Sigmoid colon (tissue), 4 donors: ENCODE data around the gene MTURN.

Experiments used
- CTCF ChIP-seq, 4 experiments: fragments of 450-650 bp in 3 of 4; fragments of 200-600 bp in 1 of 4; IDR thresholded peaks; one replicate each; pipeline ENCODE4 v1.5.1; 2016 to 2019; ENCODE audit warnings: antibody characterized with exemption in 4 of 4, mild to moderate bottlenecking in 3 of 4, moderate library complexity in 2 of 4
- POLR2A ChIP-seq, 2 donors: fragments of 450-650 bp; IDR thresholded peaks; one replicate each; pipeline ENCODE4 v1.6.1; 2016; ENCODE audit warnings: antibody characterized with exemption in 2 of 2, mild to moderate bottlenecking in 2 of 2, moderate library complexity in 2 of 2
- POLR2AphosphoS5 ChIP-seq, 4 donors: sonication (generic); formaldehyde crosslinking; IDR thresholded peaks; one replicate each; pipeline ENCODE4 v1.6.1; 2017; ENCODE audit warnings: antibody characterized with exemption in 4 of 4

- TF ChIP-seq POLR2AphosphoS5 (IDR thresholded peaks at IDR 0.05) = no peak
- TF ChIP-seq CTCF (IDR thresholded peaks at IDR 0.05) = no peak
- TF ChIP-seq POLR2A (IDR thresholded peaks at IDR 0.05) = no peak
Measured at GRCh38 chr7:30088362-30088761, 46.4 kb upstream of the MTURN start.
